MM.1S (cell line): Measurements from ENCODE around the gene PGR.

Source experiments
- DNase-seq: peaks from one replicate; pipeline ENCODE4 v3.0.0-alpha.2; 2015
- H2AFZ ChIP-seq: fragments of 300-600 bp; sonication (generic); 2 replicates; pipeline ENCODE4 v1.6.0; 2016; ENCODE audit warnings: antibody characterized with exemption, low read length
- H3F3A ChIP-seq: fragments of 300-600 bp; sonication (generic); 2 replicates; pipeline ENCODE4 v1.6.1; 2016; ENCODE audit warnings: mild to moderate bottlenecking, antibody characterized with exemption, low read length, moderate library complexity, mixed read lengths; ENCODE audit not compliant: insufficient read depth
- H3K27ac ChIP-seq: fragments of 300-600 bp; sonication (generic); 2 replicates; pipeline ENCODE4 v1.5.1; 2016; ENCODE audit warnings: mild to moderate bottlenecking, low read length
- H3K27me3 ChIP-seq: fragments of 300-600 bp; sonication (generic); replicated peaks from 2 replicates; pipeline ENCODE4 v1.6.0; 2016; ENCODE audit warnings: low read length; ENCODE audit not compliant: insufficient read depth
- H3K36me3 ChIP-seq: fragments of 300-600 bp; sonication (generic); replicated peaks from 2 replicates; pipeline ENCODE4 v1.6.1; 2016; ENCODE audit warnings: mild to moderate bottlenecking, low read length, mixed read lengths; ENCODE audit not compliant: insufficient read depth
- H3K4me1 ChIP-seq: fragments of 300-600 bp; sonication (generic); 2 replicates; pipeline ENCODE4 v1.6.1; 2016; ENCODE audit warnings: low read length, mixed read lengths
- H3K4me2 ChIP-seq: fragments of 300-600 bp; sonication (generic); 2 replicates; pipeline ENCODE4 v1.6.0; 2016; ENCODE audit warnings: low read depth, low read length
- H3K4me3 ChIP-seq: fragments of 300-600 bp; sonication (generic); 2 replicates; pipeline ENCODE4 v1.5.1; 2016; ENCODE audit warnings: low read length, mixed read lengths
- H3K79me2 ChIP-seq: fragments of 300-600 bp; sonication (generic); 2 replicates; pipeline ENCODE4 v1.6.1; 2016; ENCODE audit warnings: mixed run types, low read length, mixed read lengths
- H3K9ac ChIP-seq: fragments of 300-600 bp; sonication (generic); 2 replicates; pipeline ENCODE4 v1.6.1; 2016; ENCODE audit warnings: low read length, mixed read lengths
- H3K9me2 ChIP-seq: fragments of 300-600 bp; sonication (generic); replicated peaks from 2 replicates; pipeline ENCODE4 v1.6.1; 2016; ENCODE audit warnings: mild to moderate bottlenecking, low read length, mixed read lengths; ENCODE audit not compliant: insufficient read depth
- H3K9me3 ChIP-seq: fragments of 300-600 bp; sonication (generic); replicated peaks from 2 replicates; pipeline ENCODE4 v1.6.1; 2016; ENCODE audit warnings: mild to moderate bottlenecking, low read length, mixed read lengths; ENCODE audit not compliant: insufficient read depth
- H4K20me1 ChIP-seq: fragments of 300-600 bp; sonication (generic); 2 replicates; pipeline ENCODE4 v1.6.1; 2016; ENCODE audit warnings: mild to moderate bottlenecking, low read length, moderate library complexity, mixed read lengths; ENCODE audit not compliant: insufficient read depth
- EZH2 ChIP-seq: fragments of 300-600 bp; sonication (generic); optimal IDR thresholded peaks from 2 replicates; pipeline ENCODE3; 2017; ENCODE audit warnings: low read depth, mild to moderate bottlenecking, antibody characterized with exemption, low read length, mixed read lengths
- EZH2phosphoT487 ChIP-seq: fragments of 300-600 bp; sonication (generic); IDR thresholded peaks from 2 replicates; pipeline ENCODE4 v1.6.1; 2018; ENCODE audit warnings: antibody characterized with exemption, low read length
- TF ChIP-seq, protein P1 (sequence below): fragments of 300-600 bp; sonication (generic); IDR thresholded peaks from 2 replicates; pipeline ENCODE4 v1.5.1; 2016; ENCODE audit warnings: antibody characterized with exemption, low read length, mixed read lengths

The PGR gene

DNA sequence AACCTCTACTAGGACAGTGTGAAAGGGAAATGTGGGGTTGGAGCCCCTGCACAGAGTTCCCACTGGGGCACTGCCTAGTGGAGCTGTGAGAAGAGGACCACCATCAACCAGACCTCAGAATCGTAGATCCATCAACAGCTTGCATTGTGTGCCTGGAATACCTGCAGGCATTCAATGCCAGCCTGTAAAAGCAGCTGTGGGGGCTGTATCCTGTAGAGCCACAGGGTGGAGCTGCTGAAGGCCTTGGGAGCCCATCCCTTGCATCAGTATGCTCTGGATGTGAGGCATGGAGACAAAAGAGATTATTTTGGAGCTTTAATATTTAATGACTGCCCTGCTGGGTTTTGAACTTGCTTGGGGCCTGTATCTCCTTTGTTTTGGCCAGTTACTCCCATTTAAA lies 46.3 kb downstream of the PGR start:
- Histone ChIP-seq H3K4me3 (no peak overlapping the region), H3K79me2 (no peaks in the 10 kb centered on the region), H3K9ac (no peak overlapping the region), H3K9me2 (no peaks in the 10 kb centered on the region), H3K27me3 (no peaks in the 10 kb centered on the region), H3K4me2 (no peak overlapping the region), H3K9me3 (0 out of 2 replicates have a peak, but pooled peaks cover 3% of the 10 kb centered on the region), H4K20me1 (no peaks in the 10 kb centered on the region), H3K36me3 (no peaks in the 10 kb centered on the region), H2AFZ (no peak overlapping the region), H3K4me1 (no peaks in the 10 kb centered on the region), H3K27ac (no peak overlapping the region), H3F3A (no peaks in the 10 kb centered on the region)
- no peak for DNase-seq
- TF ChIP-seq EZH2phosphoT487 (no peak), EZH2 (no peak)
- TF ChIP-seq, protein P1, sequence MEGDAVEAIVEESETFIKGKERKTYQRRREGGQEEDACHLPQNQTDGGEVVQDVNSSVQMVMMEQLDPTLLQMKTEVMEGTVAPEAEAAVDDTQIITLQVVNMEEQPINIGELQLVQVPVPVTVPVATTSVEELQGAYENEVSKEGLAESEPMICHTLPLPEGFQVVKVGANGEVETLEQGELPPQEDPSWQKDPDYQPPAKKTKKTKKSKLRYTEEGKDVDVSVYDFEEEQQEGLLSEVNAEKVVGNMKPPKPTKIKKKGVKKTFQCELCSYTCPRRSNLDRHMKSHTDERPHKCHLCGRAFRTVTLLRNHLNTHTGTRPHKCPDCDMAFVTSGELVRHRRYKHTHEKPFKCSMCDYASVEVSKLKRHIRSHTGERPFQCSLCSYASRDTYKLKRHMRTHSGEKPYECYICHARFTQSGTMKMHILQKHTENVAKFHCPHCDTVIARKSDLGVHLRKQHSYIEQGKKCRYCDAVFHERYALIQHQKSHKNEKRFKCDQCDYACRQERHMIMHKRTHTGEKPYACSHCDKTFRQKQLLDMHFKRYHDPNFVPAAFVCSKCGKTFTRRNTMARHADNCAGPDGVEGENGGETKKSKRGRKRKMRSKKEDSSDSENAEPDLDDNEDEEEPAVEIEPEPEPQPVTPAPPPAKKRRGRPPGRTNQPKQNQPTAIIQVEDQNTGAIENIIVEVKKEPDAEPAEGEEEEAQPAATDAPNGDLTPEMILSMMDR = no peak

DNA sequence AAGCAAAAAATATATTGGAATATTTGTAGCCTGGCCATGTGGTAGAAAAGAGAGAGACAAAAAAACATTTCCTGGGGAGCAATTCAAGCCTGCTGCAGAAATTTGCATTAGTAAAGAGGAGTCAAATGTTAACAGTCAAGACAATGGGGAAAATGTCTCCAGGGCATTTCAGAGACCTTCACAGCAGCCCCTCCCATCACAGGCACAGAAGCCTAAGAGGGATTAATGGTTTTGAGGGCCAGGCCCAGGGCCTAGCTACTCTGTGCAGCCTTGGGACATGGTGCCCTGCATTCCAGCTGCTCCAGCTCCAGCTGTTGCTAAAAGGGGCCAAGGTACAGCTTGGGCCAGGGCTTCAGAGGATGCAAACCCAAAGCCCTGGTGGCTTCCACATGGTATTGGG lies 46.8 kb downstream of the PGR start:
- TF ChIP-seq EZH2phosphoT487 (no peak), EZH2 (no peak)
- TF ChIP-seq, protein P1 = no peak
- Histone ChIP-seq H3K9ac (no peak overlapping the region), H3K27me3 (no peaks in the 10 kb centered on the region), H2AFZ (no peak overlapping the region), H3K79me2 (no peaks in the 10 kb centered on the region), H3K27ac (no peak overlapping the region), H3K9me3 (0 out of 2 replicates have a peak, but pooled peaks cover 3% of the 10 kb centered on the region), H4K20me1 (no peaks in the 10 kb centered on the region), H3K4me3 (no peak overlapping the region), H3K4me2 (no peak overlapping the region), H3F3A (no peaks in the 10 kb centered on the region), H3K9me2 (no peaks in the 10 kb centered on the region), H3K36me3 (no peaks in the 10 kb centered on the region), H3K4me1 (no peaks in the 10 kb centered on the region)
- no peak for DNase-seq

DNA sequence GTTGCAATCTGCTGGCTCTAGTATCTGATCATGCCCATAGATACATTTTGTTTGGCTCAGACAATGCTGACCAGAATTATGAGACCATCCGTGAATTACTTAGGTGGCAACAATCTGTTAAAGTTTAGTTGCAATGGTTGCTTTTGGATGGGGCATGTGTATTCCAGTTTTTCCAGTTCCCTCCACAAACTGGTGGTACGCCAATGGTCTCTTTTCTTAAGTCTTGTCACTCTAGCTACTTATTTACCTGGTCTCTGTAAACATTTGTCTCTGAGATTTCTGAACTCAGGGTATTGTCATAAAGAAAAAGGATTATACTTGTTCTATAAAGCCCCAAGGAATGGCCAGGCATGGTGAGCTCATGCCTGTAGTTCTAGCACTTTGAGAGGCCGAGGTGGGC lies 65.9 kb downstream of the PGR start:
- Histone ChIP-seq H3K4me1 (no peaks in the 10 kb centered on the region), H3K36me3 (no peaks in the 10 kb centered on the region), H2AFZ (no peak overlapping the region), H3K9me3 (no peaks in the 10 kb centered on the region), H3K27ac (no peak overlapping the region), H3K79me2 (no peaks in the 10 kb centered on the region), H3K9me2 (no peaks in the 10 kb centered on the region), H3K4me2 (no peak overlapping the region), H3K4me3 (no peak overlapping the region), H3F3A (no peaks in the 10 kb centered on the region), H3K27me3 (no peaks in the 10 kb centered on the region), H4K20me1 (no peaks in the 10 kb centered on the region), H3K9ac (no peak overlapping the region)
- TF ChIP-seq, protein P1 = no peak
- no peak for TF ChIP-seq EZH2phosphoT487
- TF ChIP-seq EZH2 = no peak
- DNase-seq = no peak
